DMS53 (cell line): Measurements from ENCODE around the gene APBA3.
A peak's percentile ranks its signal among the peaks of the same experiment; 100 is the strongest.

Experiments
- DNase-seq: peaks from one replicate; lab custom pipeline; 2025; lab: John Stamatoyannopoulos, UW

Gene APBA3

GRCh38 chr19:3748965-3749364 is 12.5 kb downstream of the APBA3 start:
- peak; percentile 42 for DNase-seq

- no peak for DNase-seq
Measured at GRCh38 chr19:3746371-3747056, 15.0 kb downstream of the APBA3 start.

GRCh38 chr19:3745363-3746045 is 16.0 kb downstream of the APBA3 start:
- no peak for DNase-seq

GRCh38 chr19:3743486-3743885 is 18.0 kb downstream of the APBA3 start:
- DNase-seq, result peak; percentile 33

GRCh38 chr19:3740431-3740830 is 21.1 kb downstream of the APBA3 start:
- no peak for DNase-seq

GRCh38 chr19:3738477-3739220 is 22.8 kb downstream of the APBA3 start:
- DNase-seq, result no peak

- no peak for DNase-seq
Measured at GRCh38 chr19:3737487-3738205, 23.8 kb downstream of the APBA3 start.

GRCh38 chr19:3736106-3736724 is 25.3 kb downstream of the APBA3 start:
- no peak for DNase-seq

GRCh38 chr19:3734310-3734600 is 27.2 kb downstream of the APBA3 start:
- DNase-seq, result no peak

GRCh38 chr19:3733549-3734309 is 27.8 kb downstream of the APBA3 start:
- DNase-seq, result no peak

- no peak for DNase-seq
Measured at GRCh38 chr19:3732108-3732507, 29.4 kb downstream of the APBA3 start.

GRCh38 chr19:3730457-3730958 is 31.0 kb downstream of the APBA3 start:
- no peak for DNase-seq

- DNase-seq, result peak; percentile 63
Measured at GRCh38 chr19:3725640-3726310, 35.7 kb downstream of the APBA3 start.

- DNase-seq, result no peak
Measured at GRCh38 chr19:3725121-3725520, 36.4 kb downstream of the APBA3 start.

- no peak for DNase-seq
Measured at GRCh38 chr19:3723883-3724282, 37.6 kb downstream of the APBA3 start.

GRCh38 chr19:3723110-3723488 is 38.4 kb downstream of the APBA3 start:
- no peak for DNase-seq

GRCh38 chr19:3722443-3723109 is 38.9 kb downstream of the APBA3 start:
- peak; percentile 72 for DNase-seq

GRCh38 chr19:3721887-3722442 is 39.5 kb downstream of the APBA3 start:
- peak; percentile 36 for DNase-seq

GRCh38 chr19:3721131-3721886 is 40.2 kb downstream of the APBA3 start:
- peak; percentile 97 for DNase-seq
